ENCODE measurements around the gene MAP3K12. TPM values are rescaled to one million over a fixed set of nuclear protein-coding genes. Genes with fewer than 3 reads are reported as not detected.

The MAP3K12 gene
- total and polyA plus RNA-seq, 10 of the 15 experiments (the other 5 are each of a cell fraction or from before 2014, with no cell fraction given), result 0.45 to 14.9 (median 6.9) TPM

DNA sequence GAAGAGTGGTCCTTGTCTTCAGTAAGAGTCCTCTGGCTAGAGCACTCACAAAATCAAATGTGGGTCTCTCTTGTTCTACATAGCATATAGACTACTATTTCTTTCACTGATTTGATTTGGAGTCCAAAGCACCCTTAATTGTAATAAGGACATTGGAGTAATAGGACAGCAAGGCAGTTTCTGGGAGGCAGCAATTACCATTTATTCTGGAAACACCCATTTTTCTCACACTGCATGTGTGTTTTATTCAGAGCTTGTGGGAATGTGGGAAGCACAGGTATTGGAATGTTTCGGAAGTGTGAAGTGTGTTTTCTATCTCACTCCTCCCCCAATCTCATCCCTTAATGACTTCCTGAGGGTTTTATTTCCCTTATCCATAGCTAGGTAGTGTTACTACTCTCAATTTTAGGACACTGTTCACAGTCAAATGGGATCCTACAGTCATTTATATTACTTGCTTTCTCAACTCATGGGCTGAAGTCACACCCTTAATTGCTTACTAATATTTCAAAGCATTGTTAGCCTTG, 27.1 kb downstream of the MAP3K12 start:
- no peaks in the 10 kb centered on the region for H3K27me3 ChIP-seq (replicated peaks in 1 of 2; ENCODE audit: control insufficient read depth in 2 of 2, insufficient read depth in 2 of 2, low read length in 1 of 2)
- 67% methylated on average over 1 of the region's 1 CpG for WGBS (ENCODE audit: insufficient coverage, insufficient replicate concordance, low lambda C conversion rate, missing lambda C conversion rate)
- ChIA-PET CTCF (interaction anchor here (1.9 to 2.9 kb wide), 2 partner anchors 10 to 119 kb away, joined by 7 to 12 read pairs; no protein-coding TSS in a partner anchor), SMC1A (ENCODE audit: uncharacterized antibody, unreplicated experiment) (interaction anchor here (1.9 kb wide), 1 partner anchor 10 kb away, joined by 6 read pairs; no protein-coding TSS in a partner anchor), POLR2A (interaction anchor here (1.4 to 2.2 kb wide), 3 partner anchors 17 to 89 kb away, joined by 3 to 6 read pairs (median 4); no protein-coding TSS in a partner anchor), RAD21 (ENCODE audit: unreplicated experiment) (interaction anchor here (1.5 kb wide), 1 partner anchor 120 kb away, joined by 3 read pairs; no protein-coding TSS in a partner anchor)
- H3K4me1 ChIP-seq (ENCODE audit: control insufficient read depth, insufficient read depth, low read length), result 0 out of 2 replicates have a peak, but pooled peaks cover 2% of the 10 kb centered on the region
- H3K9me3 ChIP-seq (replicated peaks; ENCODE audit: control insufficient read depth, insufficient read depth, low read length), result no peaks in the 10 kb centered on the region
- TF ChIP-seq, protein P1, sequence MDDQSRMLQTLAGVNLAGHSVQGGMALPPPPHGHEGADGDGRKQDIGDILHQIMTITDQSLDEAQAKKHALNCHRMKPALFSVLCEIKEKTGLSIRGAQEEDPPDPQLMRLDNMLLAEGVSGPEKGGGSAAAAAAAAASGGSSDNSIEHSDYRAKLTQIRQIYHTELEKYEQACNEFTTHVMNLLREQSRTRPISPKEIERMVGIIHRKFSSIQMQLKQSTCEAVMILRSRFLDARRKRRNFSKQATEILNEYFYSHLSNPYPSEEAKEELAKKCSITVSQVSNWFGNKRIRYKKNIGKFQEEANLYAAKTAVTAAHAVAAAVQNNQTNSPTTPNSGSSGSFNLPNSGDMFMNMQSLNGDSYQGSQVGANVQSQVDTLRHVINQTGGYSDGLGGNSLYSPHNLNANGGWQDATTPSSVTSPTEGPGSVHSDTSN (IDR thresholded peaks at IDR 0.05; ENCODE audit: insufficient replicate concordance, low read depth, low read length), result no peak
- TF ChIP-seq, protein P2, sequence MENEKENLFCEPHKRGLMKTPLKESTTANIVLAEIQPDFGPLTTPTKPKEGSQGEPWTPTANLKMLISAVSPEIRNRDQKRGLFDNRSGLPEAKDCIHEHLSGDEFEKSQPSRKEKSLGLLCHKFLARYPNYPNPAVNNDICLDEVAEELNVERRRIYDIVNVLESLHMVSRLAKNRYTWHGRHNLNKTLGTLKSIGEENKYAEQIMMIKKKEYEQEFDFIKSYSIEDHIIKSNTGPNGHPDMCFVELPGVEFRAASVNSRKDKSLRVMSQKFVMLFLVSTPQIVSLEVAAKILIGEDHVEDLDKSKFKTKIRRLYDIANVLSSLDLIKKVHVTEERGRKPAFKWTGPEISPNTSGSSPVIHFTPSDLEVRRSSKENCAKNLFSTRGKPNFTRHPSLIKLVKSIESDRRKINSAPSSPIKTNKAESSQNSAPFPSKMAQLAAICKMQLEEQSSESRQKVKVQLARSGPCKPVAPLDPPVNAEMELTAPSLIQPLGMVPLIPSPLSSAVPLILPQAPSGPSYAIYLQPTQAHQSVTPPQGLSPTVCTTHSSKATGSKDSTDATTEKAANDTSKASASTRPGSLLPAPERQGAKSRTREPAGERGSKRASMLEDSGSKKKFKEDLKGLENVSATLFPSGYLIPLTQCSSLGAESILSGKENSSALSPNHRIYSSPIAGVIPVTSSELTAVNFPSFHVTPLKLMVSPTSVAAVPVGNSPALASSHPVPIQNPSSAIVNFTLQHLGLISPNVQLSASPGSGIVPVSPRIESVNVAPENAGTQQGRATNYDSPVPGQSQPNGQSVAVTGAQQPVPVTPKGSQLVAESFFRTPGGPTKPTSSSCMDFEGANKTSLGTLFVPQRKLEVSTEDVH (IDR thresholded peaks at IDR 0.05; ENCODE audit: low read depth, partially characterized antibody), result no peak
- TF ChIP-seq POLR2A (IDR thresholded peaks at IDR 0.05; ENCODE audit: low read depth, low read length) (no peak), NFXL1 (IDR thresholded peaks at IDR 0.05; ENCODE audit: borderline replicate concordance) (no peak), NR2C2 (IDR thresholded peaks at IDR 0.05; ENCODE audit: borderline replicate concordance, control insufficient read depth, insufficient read length, low read depth) (no peak), TAF1 (IDR thresholded peaks at IDR 0.05; ENCODE audit: borderline replicate concordance, low read depth, low read length) (no peak), ESRRA (IDR thresholded peaks at IDR 0.05; ENCODE audit: low read length) (no peak), POLR2AphosphoS2 (IDR thresholded peaks at IDR 0.05; ENCODE audit: low read depth, low read length) (no peak), RBBP5 (conservative IDR thresholded peaks at IDR 0.05) (no peak), NBN (IDR thresholded peaks at IDR 0.05) (no peak), SMARCA5 (IDR thresholded peaks at IDR 0.05) (no peak), TCF3 (IDR thresholded peaks at IDR 0.05; ENCODE audit: borderline replicate concordance, insufficient read depth, low read depth, low read length) (no peak), EZH2 (IDR thresholded peaks at IDR 0.05; ENCODE audit: borderline replicate concordance, control insufficient read depth, low read depth, low read length) (no peak)
- TF ChIP-seq, protein P3, sequence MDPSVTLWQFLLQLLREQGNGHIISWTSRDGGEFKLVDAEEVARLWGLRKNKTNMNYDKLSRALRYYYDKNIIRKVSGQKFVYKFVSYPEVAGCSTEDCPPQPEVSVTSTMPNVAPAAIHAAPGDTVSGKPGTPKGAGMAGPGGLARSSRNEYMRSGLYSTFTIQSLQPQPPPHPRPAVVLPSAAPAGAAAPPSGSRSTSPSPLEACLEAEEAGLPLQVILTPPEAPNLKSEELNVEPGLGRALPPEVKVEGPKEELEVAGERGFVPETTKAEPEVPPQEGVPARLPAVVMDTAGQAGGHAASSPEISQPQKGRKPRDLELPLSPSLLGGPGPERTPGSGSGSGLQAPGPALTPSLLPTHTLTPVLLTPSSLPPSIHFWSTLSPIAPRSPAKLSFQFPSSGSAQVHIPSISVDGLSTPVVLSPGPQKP (IDR thresholded peaks at IDR 0.05; ENCODE audit: low read depth, low read length), result no peak
- TF ChIP-seq, protein P4, sequence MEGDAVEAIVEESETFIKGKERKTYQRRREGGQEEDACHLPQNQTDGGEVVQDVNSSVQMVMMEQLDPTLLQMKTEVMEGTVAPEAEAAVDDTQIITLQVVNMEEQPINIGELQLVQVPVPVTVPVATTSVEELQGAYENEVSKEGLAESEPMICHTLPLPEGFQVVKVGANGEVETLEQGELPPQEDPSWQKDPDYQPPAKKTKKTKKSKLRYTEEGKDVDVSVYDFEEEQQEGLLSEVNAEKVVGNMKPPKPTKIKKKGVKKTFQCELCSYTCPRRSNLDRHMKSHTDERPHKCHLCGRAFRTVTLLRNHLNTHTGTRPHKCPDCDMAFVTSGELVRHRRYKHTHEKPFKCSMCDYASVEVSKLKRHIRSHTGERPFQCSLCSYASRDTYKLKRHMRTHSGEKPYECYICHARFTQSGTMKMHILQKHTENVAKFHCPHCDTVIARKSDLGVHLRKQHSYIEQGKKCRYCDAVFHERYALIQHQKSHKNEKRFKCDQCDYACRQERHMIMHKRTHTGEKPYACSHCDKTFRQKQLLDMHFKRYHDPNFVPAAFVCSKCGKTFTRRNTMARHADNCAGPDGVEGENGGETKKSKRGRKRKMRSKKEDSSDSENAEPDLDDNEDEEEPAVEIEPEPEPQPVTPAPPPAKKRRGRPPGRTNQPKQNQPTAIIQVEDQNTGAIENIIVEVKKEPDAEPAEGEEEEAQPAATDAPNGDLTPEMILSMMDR (IDR thresholded peaks at IDR 0.05 in 2 of 3, conservative IDR thresholded peaks at IDR 0.05 in 1 of 3; ENCODE audit: control insufficient read depth in 2 of 3, extremely low read depth in 1 of 3, insufficient read depth in 1 of 3, low read depth in 3 of 3, low read length in 3 of 3), result no peak
- DNase-seq (ENCODE audit: low read depth, low spot score), result no peak
- no peak overlapping the region for H3K9ac ChIP-seq (ENCODE audit: control insufficient read depth, insufficient read depth, low read length)
- ATAC-seq, result no peak
- no TSS peak for BruUV-seq (replicated peaks)
- no peak overlapping the region for H3K27ac ChIP-seq (ENCODE audit: control insufficient read depth, insufficient read depth)
- H3K4me2 ChIP-seq (ENCODE audit: control insufficient read depth, insufficient read depth), result no peak overlapping the region
- intact Hi-C loops (cut with micrococcal nuclease; ENCODE audit: unreplicated experiment), result no loop called here
- H3K4me3 ChIP-seq, result no peak overlapping the region
- in situ Hi-C loops (cut with MboI), result loop anchor here (10.0 kb wide), 1 partner anchor 447 kb away; no protein-coding TSS in a partner anchor
- peaks cover 3% of the 10 kb centered on the region; the same call in 1 of the 2 replicates for H3K79me2 ChIP-seq (ENCODE audit: control insufficient read depth, insufficient read depth, low read length)
- no peak overlapping the region for H2AFZ ChIP-seq (ENCODE audit: control insufficient read depth, low read depth, low read length)
- no peak for FAIRE-seq
- peaks cover 26 to 67% of the 10 kb centered on the region in 2 experiments for H3K36me3 ChIP-seq (ENCODE audit: control insufficient read depth in 2 of 2, insufficient read depth in 2 of 2, low read length in 1 of 2)
- peaks cover 5% of the 10 kb centered on the region for H4K20me1 ChIP-seq (ENCODE audit: control insufficient read depth, insufficient read depth)
